Amniotic stem cell (primary cell): ENCODE results near the gene PTBP2.

ENCODE experiments used
- DNase-seq: peaks from one replicate; lab custom pipeline; 2025; lab: John Stamatoyannopoulos, UW

PTBP2 gene, protein sequence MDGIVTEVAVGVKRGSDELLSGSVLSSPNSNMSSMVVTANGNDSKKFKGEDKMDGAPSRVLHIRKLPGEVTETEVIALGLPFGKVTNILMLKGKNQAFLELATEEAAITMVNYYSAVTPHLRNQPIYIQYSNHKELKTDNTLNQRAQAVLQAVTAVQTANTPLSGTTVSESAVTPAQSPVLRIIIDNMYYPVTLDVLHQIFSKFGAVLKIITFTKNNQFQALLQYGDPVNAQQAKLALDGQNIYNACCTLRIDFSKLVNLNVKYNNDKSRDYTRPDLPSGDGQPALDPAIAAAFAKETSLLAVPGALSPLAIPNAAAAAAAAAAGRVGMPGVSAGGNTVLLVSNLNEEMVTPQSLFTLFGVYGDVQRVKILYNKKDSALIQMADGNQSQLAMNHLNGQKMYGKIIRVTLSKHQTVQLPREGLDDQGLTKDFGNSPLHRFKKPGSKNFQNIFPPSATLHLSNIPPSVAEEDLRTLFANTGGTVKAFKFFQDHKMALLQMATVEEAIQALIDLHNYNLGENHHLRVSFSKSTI

GRCh38 chr1:96721416-96722160 lies at the start of gene PTBP2:
TSS of gene PTBP2 (plus strand) at chr1:96721784. CDS start at chr1:96721865, 81 bp downstream.
- peak; percentile 47 for DNase-seq

DNA sequence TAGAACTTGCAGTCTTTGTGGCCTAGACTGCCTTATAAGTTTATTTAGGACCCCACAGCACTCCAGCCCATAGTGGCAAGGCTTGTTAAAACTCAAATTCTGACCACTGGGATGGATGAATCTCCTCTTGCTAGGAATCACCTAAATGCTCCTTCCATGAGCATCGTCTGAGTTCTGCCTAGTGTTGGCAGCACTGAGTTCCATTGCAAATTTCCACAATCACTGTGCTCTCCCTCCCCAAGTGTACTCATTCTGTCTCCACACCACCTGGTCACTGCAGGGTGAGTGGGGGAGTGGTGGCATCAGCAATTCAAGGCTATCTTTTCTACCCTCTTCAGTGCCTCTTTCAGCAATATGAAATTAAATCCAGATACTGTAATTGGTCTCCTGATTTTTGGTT lies 46.7 kb upstream of the PTBP2 start:
- no peak for DNase-seq

DNA sequence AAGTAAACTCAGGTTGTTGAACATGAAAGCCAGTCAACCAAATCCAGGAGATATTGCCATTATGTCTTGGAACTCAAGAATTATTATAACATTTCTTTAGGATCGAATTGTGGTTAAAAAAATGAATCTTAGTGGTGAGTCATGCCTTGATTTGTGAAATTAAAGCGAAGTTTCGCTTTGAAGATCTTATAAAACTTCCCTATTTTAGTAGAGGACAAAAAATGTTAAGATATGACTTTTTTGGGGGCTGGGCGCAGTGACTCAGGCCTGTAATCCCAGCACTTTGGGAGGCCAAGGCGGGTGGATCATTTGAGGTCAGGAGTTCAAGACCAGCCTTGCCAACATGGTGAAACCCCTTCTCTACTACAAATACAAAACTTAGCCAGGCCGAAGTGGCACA lies 39.5 kb upstream of the PTBP2 start:
- DNase-seq: no peak

GRCh38 chr1:96683931-96684330 lies 37.7 kb upstream of the PTBP2 start:
- DNase-seq: no peak

GRCh38 chr1:96684744-96685143 lies 36.8 kb upstream of the PTBP2 start:
- DNase-seq: no peak

GRCh38 chr1:96688767-96689166 lies 32.8 kb upstream of the PTBP2 start:
- no peak for DNase-seq

DNA sequence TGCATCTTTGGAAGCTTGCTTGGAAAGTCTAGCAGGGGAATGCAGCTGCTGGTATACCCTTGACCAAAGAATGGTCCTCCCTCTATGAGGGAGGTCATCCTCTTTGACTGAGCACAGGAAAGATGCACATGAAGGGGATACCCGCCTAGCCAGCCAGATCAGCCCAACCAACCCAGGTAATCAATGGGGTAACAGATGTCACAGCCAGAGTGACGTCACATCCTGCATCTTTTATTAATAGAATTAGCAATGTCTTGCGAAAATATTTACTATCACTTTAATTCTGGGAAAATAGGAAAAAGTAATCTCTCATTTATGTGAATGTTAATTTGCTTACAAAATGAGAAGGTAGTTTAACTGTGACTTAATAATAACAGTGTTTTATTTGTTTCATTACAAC lies 25.6 kb upstream of the PTBP2 start:
- DNase-seq: no peak

- no peak for DNase-seq
Measured at GRCh38 chr1:96698342-96698983, 23.1 kb upstream of the PTBP2 start.

- DNase-seq: no peak
Measured at GRCh38 chr1:96703186-96703585, 18.4 kb upstream of the PTBP2 start.

DNA sequence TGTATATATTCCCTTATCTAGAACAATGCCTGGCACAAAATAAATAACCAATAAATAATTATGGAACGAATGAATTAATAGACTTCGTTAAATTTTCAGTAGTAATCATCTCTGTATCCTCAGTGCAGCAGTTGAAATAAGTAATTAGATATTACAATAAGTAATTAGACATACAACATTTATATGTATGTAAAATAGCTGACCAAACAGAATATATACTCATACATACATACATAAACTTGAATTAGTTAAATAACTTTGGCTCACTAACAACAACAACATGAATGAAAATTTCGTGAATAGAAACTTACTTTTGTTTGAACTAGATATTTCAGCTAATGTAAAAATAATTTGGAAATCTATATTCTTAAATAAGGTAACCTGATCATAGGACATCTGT lies 14.6 kb upstream of the PTBP2 start:
- no peak for DNase-seq

DNA sequence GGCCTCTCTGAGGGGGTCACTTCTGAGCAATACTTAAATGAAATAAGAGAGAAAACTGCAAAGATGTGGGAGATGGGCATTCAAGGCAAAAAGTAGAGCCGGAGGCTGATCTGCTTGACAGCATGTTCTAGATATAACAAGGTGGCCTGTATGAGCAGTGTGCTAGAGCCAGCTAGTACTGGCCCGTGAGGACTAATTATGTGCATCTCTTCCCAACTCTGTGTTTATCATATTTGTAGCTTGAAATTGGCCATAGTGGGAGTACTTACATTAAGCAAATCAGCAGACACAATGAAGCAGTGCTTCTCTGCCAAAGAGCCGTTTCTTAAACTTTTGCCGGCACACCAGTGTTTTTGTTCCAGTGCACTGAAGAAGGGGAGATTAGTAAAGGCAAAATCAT lies 13.1 kb upstream of the PTBP2 start:
- no peak for DNase-seq

GRCh38 chr1:96710708-96711477 lies 10.7 kb upstream of the PTBP2 start:
- DNase-seq: peak; percentile 3

DNA sequence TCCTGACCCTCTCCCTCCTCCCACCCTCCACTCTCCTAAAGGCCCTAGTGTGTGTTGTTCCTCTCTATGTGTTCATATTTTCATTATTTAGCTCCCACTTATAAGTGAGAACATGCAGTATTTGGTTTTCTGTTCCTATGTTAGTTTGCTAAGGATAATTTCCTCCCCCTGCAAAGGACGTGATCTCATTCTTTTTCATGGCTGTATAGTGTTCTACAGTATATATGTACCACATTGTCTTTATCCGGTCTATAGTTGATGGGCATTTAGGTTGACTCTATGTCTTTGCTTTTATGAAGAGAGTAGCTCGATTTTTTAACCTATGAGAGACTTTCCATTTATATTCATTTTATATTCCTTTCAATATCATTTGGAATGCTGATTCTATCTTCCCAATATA lies 7.9 kb upstream of the PTBP2 start:
- DNase-seq: no peak

- DNase-seq: no peak
Measured at GRCh38 chr1:96714881-96715280, 6.7 kb upstream of the PTBP2 start.

- no peak for DNase-seq
Measured at GRCh38 chr1:96715482-96715881, 6.1 kb upstream of the PTBP2 start.

- no peak for DNase-seq
Measured at GRCh38 chr1:96721053-96721415, 550 bp upstream of the PTBP2 start.

GRCh38 chr1:96722161-96722922 lies 758 bp downstream of the PTBP2 start:
- DNase-seq: peak; percentile 3

DNA sequence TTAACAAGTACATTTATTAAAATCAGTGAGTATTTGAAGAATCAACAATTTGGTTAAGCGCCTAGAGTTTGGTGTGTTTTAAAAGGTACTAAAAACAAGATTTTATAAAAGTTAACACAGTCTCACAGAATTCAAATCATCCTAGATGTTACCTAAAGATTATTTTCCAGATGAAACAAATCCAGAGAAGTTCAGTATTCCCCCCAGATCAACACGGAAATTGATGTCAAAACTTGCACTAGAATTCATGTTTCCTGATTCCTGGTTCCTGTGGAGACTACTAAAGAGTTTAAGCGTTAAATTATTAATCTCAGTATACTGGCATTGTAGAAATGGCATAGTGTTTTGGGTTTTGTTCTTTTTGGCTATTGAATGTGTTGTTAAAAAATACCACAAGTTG lies 1.4 kb downstream of the PTBP2 start:
- DNase-seq: no peak

DNA sequence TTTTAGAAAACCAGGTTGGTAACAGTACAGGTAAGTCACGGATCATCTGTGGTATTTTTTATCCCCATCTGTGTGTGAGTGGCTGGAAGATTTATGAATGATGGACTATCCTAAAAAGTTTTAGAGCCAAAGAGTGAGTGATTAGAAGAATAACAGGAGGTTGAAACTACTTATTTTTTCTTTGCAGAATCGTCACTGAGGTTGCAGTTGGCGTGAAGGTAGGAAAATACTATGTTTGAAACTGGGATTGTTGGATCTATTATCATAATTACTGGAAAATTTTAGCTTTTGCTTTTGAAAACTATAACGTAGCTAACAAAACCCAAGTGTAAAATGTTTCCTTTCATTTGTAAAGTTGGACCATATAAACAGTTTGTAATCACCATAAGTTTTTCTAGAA lies 1.8 kb downstream of the PTBP2 start:
- no peak for DNase-seq

DNA sequence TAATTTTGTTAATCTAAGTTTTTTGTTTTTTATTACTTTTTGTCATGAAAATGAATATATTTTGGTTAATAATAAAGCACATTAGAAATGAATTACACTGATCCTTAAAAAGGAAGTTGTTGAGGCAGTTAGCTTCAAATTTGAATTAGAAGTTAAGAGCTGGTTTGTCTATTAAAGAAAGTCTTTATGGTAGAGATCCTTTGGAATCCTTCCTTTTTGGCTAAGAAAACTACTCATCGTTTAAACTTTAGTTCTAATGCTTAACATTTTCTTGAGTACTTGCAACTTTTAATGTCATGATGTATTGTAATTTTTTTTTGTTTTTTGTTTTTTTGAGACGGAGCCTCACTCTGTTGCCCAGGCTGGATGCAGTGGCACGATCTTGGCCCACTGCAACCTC lies 2.4 kb downstream of the PTBP2 start:
- no peak for DNase-seq

GRCh38 chr1:96727860-96728259 lies 6.3 kb downstream of the PTBP2 start:
- no peak for DNase-seq
